GM19351 (cell line): Measurements from ENCODE around the gene TUBA3E.
"Not testable (repeated sequence)": the region's sequence is repeated elsewhere in the genome, so short reads cannot be mapped to it uniquely, and the experiment has no call there.

Experiments
- ATAC-seq: cut with Tn5 transposase; IDR thresholded peaks from one replicate; pipeline ENCODE4 v1.9.1; 2021; ENCODE audit warnings: mild to moderate bottlenecking, moderate library complexity; ENCODE audit not compliant: unreplicated experiment

TUBA3E gene

DNA sequence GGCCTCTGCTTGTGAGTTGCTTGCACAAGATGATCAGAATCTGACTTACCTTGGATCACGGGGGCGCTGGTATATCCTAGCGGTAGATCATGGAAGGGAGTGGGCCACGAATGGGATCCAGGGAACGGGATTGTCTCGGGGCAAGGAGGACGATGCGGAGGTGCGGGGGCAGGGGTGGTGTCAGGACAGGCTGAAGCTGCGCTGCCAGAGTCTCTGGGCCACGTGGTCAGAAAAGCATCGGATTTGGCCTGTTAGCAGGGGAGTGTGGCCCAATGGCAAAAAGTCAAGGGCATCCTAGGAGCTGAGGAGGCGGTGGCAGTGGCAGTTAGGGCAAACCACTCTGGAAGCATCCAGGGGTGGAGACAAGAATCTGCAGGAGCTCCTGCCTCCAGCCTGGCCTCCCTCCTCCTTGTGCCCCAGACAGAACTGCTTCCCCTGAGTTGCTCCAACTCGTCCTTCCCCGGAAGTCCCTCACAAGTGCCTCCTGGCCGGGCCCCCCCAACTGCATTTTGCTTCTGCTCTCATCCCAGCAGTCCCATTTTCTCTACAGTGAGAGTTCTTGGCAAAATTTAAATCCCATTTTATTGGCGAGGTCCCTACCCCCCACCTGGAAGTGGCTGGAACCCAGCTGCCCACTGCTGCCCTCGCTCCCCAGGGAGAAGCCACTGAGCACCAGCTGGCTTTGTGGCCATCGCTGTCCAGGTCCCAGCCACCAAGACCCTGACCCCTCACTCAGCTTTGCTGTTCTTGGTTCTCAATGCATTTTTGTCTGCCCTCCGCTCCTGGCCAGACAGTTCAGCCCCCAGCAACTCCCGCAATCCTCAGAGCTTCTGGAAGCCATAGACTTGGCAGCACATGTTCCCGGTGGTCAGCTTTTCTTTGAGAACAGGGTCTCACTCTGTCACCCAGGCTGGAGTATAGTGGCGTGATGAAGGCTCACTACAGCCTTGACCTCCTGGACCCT is 47.8 kb downstream of the TUBA3E start:
- ATAC-seq, result no peak

DNA sequence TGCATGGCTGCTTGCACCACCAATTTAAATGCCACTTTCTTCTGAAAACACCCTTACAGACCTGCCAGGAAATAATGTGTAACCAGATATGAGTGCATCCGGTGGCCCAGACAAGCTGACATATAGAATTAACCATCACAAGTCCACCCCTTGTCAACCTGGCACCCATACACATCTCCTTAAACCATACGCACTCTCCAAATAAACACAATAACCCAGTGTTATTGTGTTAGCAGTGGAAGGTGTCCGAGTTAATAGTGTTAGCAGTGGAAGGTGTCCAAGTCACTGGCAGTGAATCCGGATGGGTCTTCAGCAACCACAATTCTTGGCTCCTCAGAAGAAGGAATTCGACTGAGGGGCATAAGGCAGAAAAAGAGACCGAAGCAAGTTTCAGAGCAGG is 49.7 kb downstream of the TUBA3E start:
- ATAC-seq, result not testable (repeated sequence)

DNA sequence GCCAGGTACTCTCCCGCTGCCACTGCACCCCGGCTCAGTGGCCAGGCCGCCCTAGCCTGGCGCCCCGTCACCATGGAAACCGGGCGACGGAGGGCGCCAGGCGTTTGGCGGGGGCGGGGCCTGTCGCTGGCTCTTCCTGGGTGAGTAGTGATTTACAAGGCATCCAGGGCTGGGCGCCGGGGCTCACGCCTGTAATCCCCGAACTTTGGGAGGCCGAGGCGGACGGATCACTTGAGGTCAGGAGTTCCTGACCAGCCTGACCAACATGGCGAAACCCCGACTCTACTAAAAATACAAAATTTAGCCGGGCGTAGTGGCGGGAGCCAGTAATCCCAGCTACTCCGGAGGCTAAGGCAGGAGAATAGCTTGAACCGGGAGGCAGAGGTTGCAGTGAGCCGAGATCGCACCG is 53.2 kb downstream of the TUBA3E start, which contains the start of gene CCDC74B:
Gene CCDC74B, minus strand, starts transcription at position 107 of the 409 bp plus-strand sequence. CDS start 116 bp downstream, outside the sequence.
- ATAC-seq, result peak; percentile 86

DNA sequence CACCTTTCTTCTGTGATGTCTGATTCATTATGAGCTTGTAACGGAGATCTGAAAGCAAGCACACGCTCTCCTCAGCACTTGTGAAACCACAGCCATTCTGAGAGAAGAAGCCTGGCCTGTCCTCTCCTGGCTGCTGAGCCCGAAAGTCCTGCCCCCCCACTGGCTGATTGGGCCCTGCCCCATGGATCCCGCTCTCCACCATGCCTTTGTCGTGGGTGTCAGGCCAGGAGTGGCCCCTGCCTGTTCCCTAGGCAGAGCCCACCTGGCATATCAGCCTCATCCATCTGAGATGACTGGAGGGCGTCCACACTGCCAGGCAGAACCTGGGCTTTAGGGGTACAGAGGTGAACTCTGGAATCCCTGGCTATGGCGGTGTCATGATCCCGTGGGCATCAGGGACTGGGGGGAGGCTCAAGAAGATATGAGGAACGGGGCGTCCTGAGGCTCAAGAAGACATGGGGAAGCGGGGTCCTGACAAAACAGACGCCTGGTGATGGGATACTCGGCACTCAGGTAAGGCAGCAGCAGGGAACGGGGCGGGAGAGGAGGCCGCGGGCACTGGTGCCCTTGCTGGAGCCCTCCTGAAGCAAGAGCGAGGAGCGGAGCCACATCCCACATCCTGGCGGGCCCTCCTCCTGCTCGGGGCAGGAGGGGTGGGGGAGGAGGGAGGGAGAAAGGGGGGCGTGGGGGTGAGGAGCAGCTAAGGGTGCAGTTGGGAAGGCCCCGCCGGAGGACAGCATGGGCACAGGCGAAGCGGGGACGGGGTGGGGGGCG is 54.8 kb downstream of the TUBA3E start:
- ATAC-seq, result peak; percentile 40

DNA sequence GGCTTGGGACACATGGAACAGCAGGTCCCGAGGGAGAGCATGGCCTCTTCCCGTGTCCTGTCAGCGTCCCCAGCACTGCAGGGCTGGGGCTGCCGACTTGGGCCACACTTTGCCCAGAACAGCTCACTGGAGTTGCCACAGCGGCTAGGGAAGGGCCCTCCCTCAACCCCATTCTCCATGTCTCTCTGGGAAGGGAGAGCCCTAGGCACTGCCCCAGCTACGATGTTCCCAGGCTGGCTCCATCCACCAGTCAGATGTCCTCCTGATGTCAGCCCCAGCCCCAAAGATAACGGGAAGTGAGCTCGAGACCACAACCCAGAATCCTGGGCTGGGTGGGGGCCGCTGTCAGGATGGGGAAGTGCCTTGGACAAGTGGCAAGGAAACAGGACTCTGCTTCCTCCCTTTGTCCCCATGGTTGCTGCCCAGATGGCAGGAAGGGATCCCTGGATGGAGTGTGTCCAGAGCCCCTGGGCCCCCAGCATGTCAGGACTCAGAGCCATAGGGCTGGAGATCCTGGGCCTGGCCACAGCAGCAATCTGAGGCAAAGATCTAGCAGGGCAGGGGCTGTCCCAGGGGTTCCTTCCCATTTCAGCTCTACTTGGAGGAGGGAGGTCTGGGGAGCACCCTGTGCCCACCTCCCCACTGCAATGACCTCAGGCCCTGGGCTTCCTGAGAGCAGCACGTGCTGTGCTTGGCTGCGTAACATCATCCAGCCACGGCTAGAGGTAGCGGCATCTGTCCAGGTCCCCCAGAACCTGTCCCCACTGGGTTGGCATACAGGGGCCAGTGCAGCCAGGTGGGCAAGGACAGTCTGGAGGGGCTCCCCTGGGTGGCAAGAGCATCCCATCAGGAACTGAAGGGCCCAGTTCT is 55.6 kb downstream of the TUBA3E start:
- ATAC-seq, result peak; percentile 4
